HepG2 (cell line): Measurements from ENCODE around the gene DEGS1. TPM values are rescaled to one million over a fixed set of nuclear protein-coding genes. Genes with fewer than 3 reads are reported as not detected.

Experiments
- ATAC-seq: fragments of 200-7000 bp; cut with Tn5 transposase; 3 replicates; pipeline ENCODE4 v1.9.1; 2020; ENCODE audit warnings: mild to moderate bottlenecking, moderate library complexity
- BruUV-seq: library from RNA; stranded (reverse); fragments of 400-500 nt; replicated peaks from 2 replicates; lab custom pipeline; 2021; lab: Mats Ljungman, UMichigan
- CTCF ChIA-PET: fragments of 300-600 bp; formaldehyde crosslinking; extraction: SDS; loops from one replicate; lab custom pipeline; 2021; ENCODE audit warnings: low total read pairs, inconsistent platforms, low intra/inter-chr PET ratio; lab: Yijun Ruan, JAX
- POLR2A ChIA-PET: fragments of 350-600 bp; sonication (Branson Sonifier 250); formaldehyde crosslinking; loops from one replicate; lab custom pipeline; 2020; ENCODE audit warnings: antibody characterized with exemption, inconsistent platforms; lab: Yijun Ruan, JAX
- DNase-seq: peaks from one replicate; pipeline ENCODE4 v3.0.0-alpha.2; 2015; ENCODE audit warnings: low spot score
- FAIRE-seq: peaks from 3 replicates; lab custom pipeline; 2011; peaks lifted over from hg19 to GRCh38; lab: Jason Lieb, UNC
- H2AFZ ChIP-seq: one replicate; pipeline ENCODE4 v1.6.1; 2011; ENCODE audit warnings: low read length, inconsistent platforms
- H3K27ac ChIP-seq: fragments of 300-600 bp; 3 replicates; pipeline ENCODE4 v1.8.0; 2011; ENCODE audit warnings: mixed run types, mild to moderate bottlenecking, mixed read lengths, low read length, inconsistent platforms; ENCODE audit not compliant: insufficient read depth; ENCODE audit errors: extremely low read length
- H3K27me3 ChIP-seq, 2 experiments: fragments of 200-600 bp in 1 of 2; 2 replicates in 1 of 2; 3 replicates in 1 of 2; pipeline versions ENCODE4 v1.6.0 to v1.8.0; 2011; ENCODE audit warnings: low read length in 2 of 2, mild to moderate bottlenecking in 2 of 2, moderate library complexity in 2 of 2, inconsistent platforms in 1 of 2; ENCODE audit not compliant: insufficient read depth in 2 of 2, control insufficient read depth in 1 of 2
- H3K36me3 ChIP-seq, 2 experiments: fragments of 200-600 bp in 1 of 2; replicated peaks in 1 of 2; 2 replicates in 1 of 2; 3 replicates in 1 of 2; pipeline versions ENCODE4 v1.5.1 to v1.8.0; 2011; ENCODE audit warnings: low read length in 2 of 2, inconsistent platforms in 1 of 2; ENCODE audit not compliant: insufficient read depth in 2 of 2, control insufficient read depth in 1 of 2
- H3K4me1 ChIP-seq: 2 replicates; pipeline ENCODE4 v1.5.1; 2012; ENCODE audit warnings: low read length, inconsistent platforms; ENCODE audit not compliant: insufficient read depth
- H3K4me2 ChIP-seq: 2 replicates; pipeline ENCODE4 v1.6.0; 2011; ENCODE audit warnings: low read depth, low read length, inconsistent platforms
- H3K4me3 ChIP-seq, 3 experiments: fragments of 200-600 bp in 1 of 3; sonication (generic), shearing (Covaris generic) in 1 of 3; replicated peaks in 1 of 3; 2 replicates each; pipeline ENCODE4 v1.5.1; 2011 to 2016; ENCODE audit warnings: low read length in 3 of 3, inconsistent platforms in 2 of 3, low read depth in 2 of 3, mild to moderate bottlenecking in 2 of 3, control low read depth in 1 of 3, mixed read lengths in 1 of 3; ENCODE audit not compliant: insufficient read depth in 1 of 3
- H3K79me2 ChIP-seq: one replicate; pipeline ENCODE4 v1.6.1; 2011; ENCODE audit warnings: low read length, inconsistent platforms; ENCODE audit not compliant: insufficient read depth
- H3K9ac ChIP-seq: 2 replicates; pipeline ENCODE4 v1.6.0; 2011; ENCODE audit warnings: mild to moderate bottlenecking, low read depth, low read length, inconsistent platforms; ENCODE audit not compliant: insufficient read depth
- H3K9me3 ChIP-seq: 2 replicates; pipeline ENCODE4 v1.5.1; 2012; ENCODE audit warnings: mild to moderate bottlenecking, low read length
- H4K20me1 ChIP-seq: 2 replicates; pipeline ENCODE4 v1.6.0; 2011; ENCODE audit warnings: inconsistent platforms, mild to moderate bottlenecking, low read length, moderate library complexity; ENCODE audit not compliant: insufficient read depth
- ATF1 ChIP-seq: IDR thresholded peaks from 2 replicates; pipeline ENCODE4 v1.6.1; 2016; ENCODE audit warnings: mild to moderate bottlenecking, control low read depth
- DR1 ChIP-seq: sonication (generic); formaldehyde crosslinking; IDR thresholded peaks from 2 replicates; pipeline ENCODE4 v1.8.0; 2021; ENCODE audit warnings: mild to moderate bottlenecking, missing genetic modification reagents, inconsistent platforms
- GTF2F1 ChIP-seq: fragments of 150-350 bp; IDR thresholded peaks from 2 replicates; pipeline ENCODE4 v1.6.1; 2014; ENCODE audit warnings: low read length
- HMG20B ChIP-seq: conservative IDR thresholded peaks from 2 replicates; pipeline ENCODE4 v1.6.1; 2016; ENCODE audit warnings: missing genetic modification reagents, missing compliant biosample characterization
- KLF11 ChIP-seq: IDR thresholded peaks from 2 replicates; pipeline ENCODE4 v1.6.1; 2016; ENCODE audit warnings: missing compliant biosample characterization
- KMT2B ChIP-seq: IDR thresholded peaks from 2 replicates; pipeline ENCODE4 v1.6.1; 2016; ENCODE audit warnings: missing genetic modification reagents, missing compliant biosample characterization
- NCOA1 ChIP-seq: sonication (generic); formaldehyde crosslinking; IDR thresholded peaks from 2 replicates; pipeline ENCODE4 v1.9.0; 2021; ENCODE audit warnings: missing genetic modification reagents
- NRL ChIP-seq: sonication (generic); formaldehyde crosslinking; IDR thresholded peaks from 2 replicates; pipeline ENCODE4 v1.5.0; 2020; ENCODE audit warnings: missing genetic modification reagents, mild to moderate bottlenecking, moderate library complexity, borderline replicate concordance
- POLR2AphosphoS2 ChIP-seq: IDR thresholded peaks from 2 replicates; pipeline ENCODE4 v1.6.1; 2011; ENCODE audit warnings: low read depth, low read length, improper control_type of control experiment
- STAG1 ChIP-seq: sonication (generic); formaldehyde crosslinking; IDR thresholded peaks from 2 replicates; pipeline ENCODE4 v1.4.0; 2020; ENCODE audit warnings: missing genetic modification reagents
- THAP11 ChIP-seq: IDR thresholded peaks from 2 replicates; pipeline ENCODE4 v1.6.1; 2016; ENCODE audit warnings: missing biosample characterization, missing genetic modification reagents
- ZFAT ChIP-seq: sonication (generic); formaldehyde crosslinking; conservative IDR thresholded peaks from 2 replicates; pipeline ENCODE4 v1.8.1; 2023; ENCODE audit warnings: missing genetic modification reagents, inconsistent platforms
- ZFY ChIP-seq: sonication (generic); formaldehyde crosslinking; IDR thresholded peaks from 2 replicates; pipeline ENCODE4 v1.4.0; 2020; ENCODE audit warnings: missing genetic modification reagents
- ZNF138 ChIP-seq: sonication (generic); formaldehyde crosslinking; IDR thresholded peaks from 2 replicates; pipeline ENCODE4 v1.5.0; 2020; ENCODE audit warnings: mild to moderate bottlenecking, low read depth, missing genetic modification reagents
- ZNF34 ChIP-seq: sonication (generic); formaldehyde crosslinking; IDR thresholded peaks from 2 replicates; pipeline ENCODE4 v1.4.0; 2020; ENCODE audit warnings: mild to moderate bottlenecking, missing genetic modification reagents, borderline replicate concordance
- ZNF382 ChIP-seq: sonication (generic); formaldehyde crosslinking; IDR thresholded peaks from 2 replicates; pipeline ENCODE4 v1.5.0; 2020; ENCODE audit warnings: missing genetic modification reagents, mild to moderate bottlenecking, borderline replicate concordance
- ZNF430 ChIP-seq: sonication (generic); formaldehyde crosslinking; IDR thresholded peaks from 2 replicates; pipeline ENCODE4 v1.9.0; 2021; ENCODE audit warnings: mild to moderate bottlenecking, missing genetic modification reagents
- ZNF496 ChIP-seq: sonication (generic); formaldehyde crosslinking; IDR thresholded peaks from 2 replicates; pipeline ENCODE4 v1.8.1; 2023; ENCODE audit warnings: mild to moderate bottlenecking, moderate library complexity, missing genetic modification reagents; ENCODE audit not compliant: insufficient replicate concordance
- ZNF510 ChIP-seq: sonication (generic); formaldehyde crosslinking; IDR thresholded peaks from 2 replicates; pipeline ENCODE4 v1.4.0; 2020; ENCODE audit warnings: low read depth, mild to moderate bottlenecking, missing genetic modification reagents
- WGBS: methylation state at CpG from one replicate; pipeline ENCODE4 v1.1.6; 2017; ENCODE audit warnings: low lambda C conversion rate; 5-methylcytosine and 5-hydroxymethylcytosine counted together
- in situ Hi-C: cut with HindIII; loops from 2 replicates; pipeline ENCODE4 v1.10.0; 2017; ENCODE audit warnings: low pct_unique_long_range_greater_than_20kb; ENCODE audit not compliant: extremely low pct_ligation_motif_present
- intact Hi-C: fragments of 100-400 bp; cut with micrococcal nuclease; formaldehyde crosslinking; loops from one replicate; pipeline ENCODE4 v1.10.0; 2022; ENCODE audit not compliant: unreplicated experiment
- polyA plus RNA-seq, 8 experiments: library from polyadenylated mRNA; depleted of rRNA in 3 of 8; stranded (reverse) in 7 of 8; unstranded in 1 of 8; fragments of >200 nt; fragmentation: Illumina TruSeq in 4 of 8; extraction: Trizol in 4 of 8; gene quantifications; 2 replicates each; pipeline versions ENCODE4 v1.2.1 to v1.2.3, GENCODE V29; 2011 to 2016; ENCODE audit warnings: low read depth in 4 of 8, missing spikeins in 1 of 8, mixed read lengths in 1 of 8; ENCODE audit not compliant: insufficient read depth in 1 of 8
- total RNA-seq, 5 experiments: library from RNA; depleted of rRNA; stranded (reverse); fragments of >200 nt; fragmentation: Illumina TruSeq; extraction: Trizol; gene quantifications; 2 replicates each; pipeline ENCODE4 v1.2.3, GENCODE V29; 2016; ENCODE audit warnings: low read depth in 1 of 5
- TF ChIP-seq, protein P1 (sequence below): sonication (generic); formaldehyde crosslinking; IDR thresholded peaks from 2 replicates; pipeline ENCODE4 v1.9.0; 2021; ENCODE audit warnings: missing genetic modification reagents, mild to moderate bottlenecking, borderline replicate concordance
- TF ChIP-seq, protein P2 (sequence below): IDR thresholded peaks from 2 replicates; pipeline ENCODE4 v1.6.1; 2016; ENCODE audit warnings: low read depth, control low read depth

DEGS1 gene
- total and polyA plus RNA-seq, 2 of the 13 experiments (the other 11 are each of a cell fraction or from before 2014, with no cell fraction given): 18.1 to 35.9 TPM

GRCh38 chr1:224141693-224142092, 41.3 kb upstream of the DEGS1 start (continued):
- TF ChIP-seq, protein P1, sequence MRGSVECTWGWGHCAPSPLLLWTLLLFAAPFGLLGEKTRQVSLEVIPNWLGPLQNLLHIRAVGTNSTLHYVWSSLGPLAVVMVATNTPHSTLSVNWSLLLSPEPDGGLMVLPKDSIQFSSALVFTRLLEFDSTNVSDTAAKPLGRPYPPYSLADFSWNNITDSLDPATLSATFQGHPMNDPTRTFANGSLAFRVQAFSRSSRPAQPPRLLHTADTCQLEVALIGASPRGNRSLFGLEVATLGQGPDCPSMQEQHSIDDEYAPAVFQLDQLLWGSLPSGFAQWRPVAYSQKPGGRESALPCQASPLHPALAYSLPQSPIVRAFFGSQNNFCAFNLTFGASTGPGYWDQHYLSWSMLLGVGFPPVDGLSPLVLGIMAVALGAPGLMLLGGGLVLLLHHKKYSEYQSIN: no peak

DNA sequence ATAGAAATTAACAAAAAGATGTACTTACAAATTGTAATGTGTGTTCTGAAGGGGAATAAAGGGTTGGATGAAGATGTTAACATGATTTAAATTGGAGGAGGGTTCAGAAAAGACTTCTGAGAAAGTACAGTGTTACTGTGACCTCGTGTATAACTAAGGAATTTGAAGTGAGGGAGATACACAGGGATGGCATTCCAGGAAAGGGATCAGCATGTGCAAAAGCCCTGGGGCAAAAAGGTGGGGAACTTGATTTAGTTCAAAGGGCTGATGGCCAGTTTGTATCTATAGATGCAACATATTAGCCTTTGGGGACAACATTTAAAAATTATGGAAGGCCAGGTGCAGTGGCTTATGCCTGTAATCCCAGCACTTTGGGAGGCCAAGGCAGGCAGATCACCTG, 33.3 kb upstream of the DEGS1 start:
- Histone ChIP-seq H3K79me2 (no peaks in the 10 kb centered on the region), H3K36me3 (peaks cover 0 to 12% of the 10 kb centered on the region in 2 experiments; a peak in 2 of 5 replicates), H3K27me3 (no peaks in the 10 kb centered on the region), H2AFZ (no peak overlapping the region), H3K4me1 (no peaks in the 10 kb centered on the region), H3K4me2 (no peak overlapping the region), H3K9me3 (no peaks in the 10 kb centered on the region), H4K20me1 (no peaks in the 10 kb centered on the region), H3K9ac (no peak overlapping the region), H3K4me3 (no peak overlapping the region), H3K27ac (no peak overlapping the region)
- BruUV-seq: no TSS peak
- ATAC-seq (no peak), DNase-seq (no peak), FAIRE-seq (no peak)
- POLR2A ChIA-PET: no interaction called here
- intact Hi-C loops: no loop called here
- no peak for TF ChIP-seq KMT2B
- no peak for TF ChIP-seq ZNF138 (CRISPR knock-in tag)
- TF ChIP-seq ZNF430 (CRISPR knock-in tag): no peak
- TF ChIP-seq ZFY (CRISPR knock-in tag): no peak
- no peak for TF ChIP-seq STAG1 (CRISPR knock-in tag)
- TF ChIP-seq DR1 (CRISPR knock-in tag): no peak
- TF ChIP-seq HMG20B (CRISPR knock-in tag): no peak
- TF ChIP-seq THAP11 (CRISPR knock-in tag): no peak
- no peak for TF ChIP-seq ZNF34 (CRISPR knock-in tag)
- no peak for TF ChIP-seq ATF1
- TF ChIP-seq, protein P2, sequence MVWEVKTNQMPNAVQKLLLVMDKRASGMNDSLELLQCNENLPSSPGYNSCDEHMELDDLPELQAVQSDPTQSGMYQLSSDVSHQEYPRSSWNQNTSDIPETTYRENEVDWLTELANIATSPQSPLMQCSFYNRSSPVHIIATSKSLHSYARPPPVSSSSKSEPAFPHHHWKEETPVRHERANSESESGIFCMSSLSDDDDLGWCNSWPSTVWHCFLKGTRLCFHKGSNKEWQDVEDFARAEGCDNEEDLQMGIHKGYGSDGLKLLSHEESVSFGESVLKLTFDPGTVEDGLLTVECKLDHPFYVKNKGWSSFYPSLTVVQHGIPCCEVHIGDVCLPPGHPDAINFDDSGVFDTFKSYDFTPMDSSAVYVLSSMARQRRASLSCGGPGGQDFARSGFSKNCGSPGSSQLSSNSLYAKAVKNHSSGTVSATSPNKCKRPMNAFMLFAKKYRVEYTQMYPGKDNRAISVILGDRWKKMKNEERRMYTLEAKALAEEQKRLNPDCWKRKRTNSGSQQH: no peak
- TF ChIP-seq ZFAT (CRISPR knock-in tag): no peak
- TF ChIP-seq NCOA1 (CRISPR knock-in tag): no peak
- no peak for TF ChIP-seq ZNF496
- no peak for TF ChIP-seq ZNF510 (CRISPR knock-in tag)
- TF ChIP-seq KLF11 (CRISPR knock-in tag): no peak
- no peak for TF ChIP-seq NRL (CRISPR knock-in tag)
- TF ChIP-seq POLR2AphosphoS2: no peak
- TF ChIP-seq GTF2F1: no peak
- TF ChIP-seq ZNF382: no peak
- WGBS: 72% methylated on average over 1 of the region's 1 CpG
- CTCF ChIA-PET: no interaction called here
- in situ Hi-C loops: no loop called here
